GM23338 (cell line): ENCODE results near the gene KRT17. TPM values are rescaled to one million over a fixed set of nuclear protein-coding genes. Genes with fewer than 3 reads are reported as not detected.

Source experiments
- CREB1 ChIP-seq: fragments of 250-450 bp; sonication (Bioruptor Pico); IDR thresholded peaks from 2 replicates; pipeline ENCODE4 v1.5.0; 2020; ENCODE audit warnings: low read depth, mild to moderate bottlenecking, moderate library complexity
- ETS1 ChIP-seq: IDR thresholded peaks from 2 replicates; pipeline ENCODE4 v1.6.1; 2016; ENCODE audit warnings: antibody characterized with exemption
- EZH2phosphoT487 ChIP-seq: fragments of 200-600 bp; sonication (generic); IDR thresholded peaks from one replicate; pipeline ENCODE4 v1.8.1; 2018; ENCODE audit warnings: antibody characterized with exemption; ENCODE audit not compliant: unreplicated experiment
- JUNB ChIP-seq: IDR thresholded peaks from one replicate; pipeline ENCODE4 v1.6.1; 2016; ENCODE audit warnings: antibody characterized with exemption; ENCODE audit not compliant: unreplicated experiment
- NANOG ChIP-seq: IDR thresholded peaks from 2 replicates; pipeline ENCODE4 v1.6.1; 2016; ENCODE audit warnings: antibody characterized with exemption, borderline replicate concordance
- REST ChIP-seq: IDR thresholded peaks from one replicate; pipeline ENCODE4 v1.6.1; 2018; ENCODE audit warnings: antibody characterized with exemption; ENCODE audit not compliant: unreplicated experiment
- polyA plus RNA-seq: library from polyadenylated mRNA; unstranded; fragments of >200 nt; fragmentation: Nextera tagmentation; extraction: Ambion mirVana; gene quantifications from 2 replicates; pipeline ENCODE4 v1.2.1, GENCODE V29; 2016
- total RNA-seq: library from RNA; depleted of rRNA; stranded (reverse); fragments of >200 nt; shearing (Covaris generic); gene quantifications from 2 replicates; pipeline ENCODE4 v1.2.3, GENCODE V29; 2014
- TF ChIP-seq, protein P1 (sequence below): fragments of 250-450 bp; sonication (Bioruptor Pico); IDR thresholded peaks from 2 replicates; pipeline ENCODE4 v1.5.0; 2020; ENCODE audit warnings: mild to moderate bottlenecking, moderate library complexity

Gene KRT17
- total and polyA plus RNA-seq, 2 experiments from 2014 or later = 0.63 to 1.8 TPM

GRCh38 chr17:41658846-41659245 is 34.5 kb upstream of the KRT17 start (continued):
- TF ChIP-seq, protein P1, sequence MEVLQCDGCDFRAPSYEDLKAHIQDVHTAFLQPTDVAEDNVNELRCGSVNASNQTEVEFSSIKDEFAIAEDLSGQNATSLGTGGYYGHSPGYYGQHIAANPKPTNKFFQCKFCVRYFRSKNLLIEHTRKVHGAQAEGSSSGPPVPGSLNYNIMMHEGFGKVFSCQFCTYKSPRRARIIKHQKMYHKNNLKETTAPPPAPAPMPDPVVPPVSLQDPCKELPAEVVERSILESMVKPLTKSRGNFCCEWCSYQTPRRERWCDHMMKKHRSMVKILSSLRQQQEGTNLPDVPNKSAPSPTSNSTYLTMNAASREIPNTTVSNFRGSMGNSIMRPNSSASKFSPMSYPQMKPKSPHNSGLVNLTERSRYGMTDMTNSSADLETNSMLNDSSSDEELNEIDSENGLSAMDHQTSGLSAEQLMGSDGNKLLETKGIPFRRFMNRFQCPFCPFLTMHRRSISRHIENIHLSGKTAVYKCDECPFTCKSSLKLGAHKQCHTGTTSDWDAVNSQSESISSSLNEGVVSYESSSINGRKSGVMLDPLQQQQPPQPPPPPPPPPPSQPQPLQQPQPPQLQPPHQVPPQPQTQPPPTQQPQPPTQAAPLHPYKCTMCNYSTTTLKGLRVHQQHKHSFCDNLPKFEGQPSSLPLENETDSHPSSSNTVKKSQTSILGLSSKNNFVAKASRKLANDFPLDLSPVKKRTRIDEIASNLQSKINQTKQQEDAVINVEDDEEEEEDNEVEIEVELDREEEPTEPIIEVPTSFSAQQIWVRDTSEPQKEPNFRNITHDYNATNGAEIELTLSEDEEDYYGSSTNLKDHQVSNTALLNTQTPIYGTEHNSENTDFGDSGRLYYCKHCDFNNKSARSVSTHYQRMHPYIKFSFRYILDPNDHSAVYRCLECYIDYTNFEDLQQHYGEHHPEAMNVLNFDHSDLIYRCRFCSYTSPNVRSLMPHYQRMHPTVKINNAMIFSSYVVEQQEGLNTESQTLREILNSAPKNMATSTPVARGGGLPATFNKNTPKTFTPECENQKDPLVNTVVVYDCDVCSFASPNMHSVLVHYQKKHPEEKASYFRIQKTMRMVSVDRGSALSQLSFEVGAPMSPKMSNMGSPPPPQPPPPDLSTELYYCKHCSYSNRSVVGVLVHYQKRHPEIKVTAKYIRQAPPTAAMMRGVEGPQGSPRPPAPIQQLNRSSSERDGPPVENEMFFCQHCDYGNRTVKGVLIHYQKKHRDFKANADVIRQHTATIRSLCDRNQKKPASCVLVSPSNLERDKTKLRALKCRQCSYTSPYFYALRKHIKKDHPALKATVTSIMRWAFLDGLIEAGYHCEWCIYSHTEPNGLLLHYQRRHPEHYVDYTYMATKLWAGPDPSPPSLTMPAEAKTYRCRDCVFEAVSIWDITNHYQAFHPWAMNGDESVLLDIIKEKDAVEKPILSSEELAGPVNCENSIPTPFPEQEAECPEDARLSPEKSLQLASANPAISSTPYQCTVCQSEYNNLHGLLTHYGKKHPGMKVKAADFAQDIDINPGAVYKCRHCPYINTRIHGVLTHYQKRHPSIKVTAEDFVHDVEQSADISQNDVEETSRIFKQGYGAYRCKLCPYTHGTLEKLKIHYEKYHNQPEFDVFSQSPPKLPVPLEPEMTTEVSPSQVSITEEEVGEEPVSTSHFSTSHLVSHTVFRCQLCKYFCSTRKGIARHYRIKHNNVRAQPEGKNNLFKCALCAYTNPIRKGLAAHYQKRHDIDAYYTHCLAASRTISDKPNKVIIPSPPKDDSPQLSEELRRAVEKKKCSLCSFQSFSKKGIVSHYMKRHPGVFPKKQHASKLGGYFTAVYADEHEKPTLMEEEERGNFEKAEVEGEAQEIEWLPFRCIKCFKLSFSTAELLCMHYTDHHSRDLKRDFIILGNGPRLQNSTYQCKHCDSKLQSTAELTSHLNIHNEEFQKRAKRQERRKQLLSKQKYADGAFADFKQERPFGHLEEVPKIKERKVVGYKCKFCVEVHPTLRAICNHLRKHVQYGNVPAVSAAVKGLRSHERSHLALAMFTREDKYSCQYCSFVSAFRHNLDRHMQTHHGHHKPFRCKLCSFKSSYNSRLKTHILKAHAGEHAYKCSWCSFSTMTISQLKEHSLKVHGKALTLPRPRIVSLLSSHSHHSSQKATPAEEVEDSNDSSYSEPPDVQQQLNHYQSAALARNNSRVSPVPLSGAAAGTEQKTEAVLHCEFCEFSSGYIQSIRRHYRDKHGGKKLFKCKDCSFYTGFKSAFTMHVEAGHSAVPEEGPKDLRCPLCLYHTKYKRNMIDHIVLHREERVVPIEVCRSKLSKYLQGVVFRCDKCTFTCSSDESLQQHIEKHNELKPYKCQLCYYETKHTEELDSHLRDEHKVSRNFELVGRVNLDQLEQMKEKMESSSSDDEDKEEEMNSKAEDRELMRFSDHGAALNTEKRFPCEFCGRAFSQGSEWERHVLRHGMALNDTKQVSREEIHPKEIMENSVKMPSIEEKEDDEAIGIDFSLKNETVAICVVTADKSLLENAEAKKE (CRISPR knock-in tag) = no peak
- TF ChIP-seq EZH2phosphoT487 (no peak), ETS1 (no peak), CREB1 (CRISPR knock-in tag) (no peak), NANOG (no peak), REST (no peak), JUNB (no peak)
